H9 (cell line): ENCODE data around the gene DAPK1. TPM values are rescaled to one million over a fixed set of nuclear protein-coding genes. Genes with fewer than 3 reads are reported as not detected.

ENCODE experiments used
- DNase-seq: peaks from one replicate; pipeline ENCODE4 v3.0.0-alpha.2; 2017
- H2AFZ ChIP-seq: one replicate; pipeline ENCODE4 v1.6.1; 2013; ENCODE audit warnings: mild to moderate bottlenecking, low read length, control low read depth, moderate library complexity
- H2AK5ac ChIP-seq: 2 replicates; pipeline ENCODE4 v1.6.1; 2013; ENCODE audit warnings: low read length, control low read depth, mixed read lengths; ENCODE audit not compliant: insufficient read length
- H2BK120ac ChIP-seq: one replicate; pipeline ENCODE4 v1.6.1; 2013; ENCODE audit warnings: low read depth, mild to moderate bottlenecking, low read length, control low read depth, inconsistent platforms; ENCODE audit not compliant: poor library complexity, severe bottlenecking
- H2BK12ac ChIP-seq: 2 replicates; pipeline ENCODE4 v1.6.1; 2013; ENCODE audit warnings: low read length, control low read depth, mixed read lengths, low read depth; ENCODE audit not compliant: insufficient read length
- H2BK15ac ChIP-seq: 2 replicates; pipeline ENCODE4 v1.6.1; 2013; ENCODE audit warnings: low read depth, low read length, control low read depth
- H2BK20ac ChIP-seq: one replicate; pipeline ENCODE4 v1.6.1; 2013; ENCODE audit warnings: low read depth, mild to moderate bottlenecking, low read length, control low read depth, inconsistent platforms; ENCODE audit not compliant: poor library complexity, severe bottlenecking
- H2BK5ac ChIP-seq: 2 replicates; pipeline ENCODE4 v1.6.1; 2013; ENCODE audit warnings: low read length, control low read depth, mixed read lengths; ENCODE audit not compliant: insufficient read length
- H3K14ac ChIP-seq: 2 replicates; pipeline ENCODE4 v1.6.1; 2013; ENCODE audit warnings: low read length, control low read depth; ENCODE audit not compliant: insufficient read depth
- H3K18ac ChIP-seq: 2 replicates; pipeline ENCODE4 v1.6.1; 2013; ENCODE audit warnings: low read depth, mild to moderate bottlenecking, mixed read lengths, low read length, control low read depth; ENCODE audit not compliant: insufficient read length
- H3K23ac ChIP-seq: 2 replicates; pipeline ENCODE4 v1.6.1; 2013; ENCODE audit warnings: low read length, control low read depth, mixed read lengths, low read depth; ENCODE audit not compliant: insufficient read length
- H3K23me2 ChIP-seq: 2 replicates; pipeline ENCODE4 v1.6.1; 2013; ENCODE audit warnings: low read depth, mild to moderate bottlenecking, mixed read lengths, low read length, control low read depth; ENCODE audit not compliant: insufficient read length, poor library complexity, severe bottlenecking
- H3K27ac ChIP-seq: 2 replicates; pipeline ENCODE4 v1.5.1; 2013; ENCODE audit warnings: low read length, control low read depth, mixed read lengths, low read depth; ENCODE audit not compliant: insufficient read length
- H3K27me3 ChIP-seq: 2 replicates; pipeline ENCODE4 v1.6.1; 2013; ENCODE audit warnings: low read length, control low read depth, inconsistent platforms; ENCODE audit not compliant: insufficient read depth
- H3K4ac ChIP-seq: 2 replicates; pipeline ENCODE4 v1.6.1; 2013; ENCODE audit warnings: low read depth, mild to moderate bottlenecking, control low read depth, inconsistent platforms, low read length, moderate library complexity
- H3K4me1 ChIP-seq: 2 replicates; pipeline ENCODE4 v1.6.1; 2013; ENCODE audit warnings: low read length, control low read depth, inconsistent platforms; ENCODE audit not compliant: insufficient read depth
- H3K4me2 ChIP-seq: 2 replicates; pipeline ENCODE4 v1.6.1; 2013; ENCODE audit warnings: low read length, control low read depth, mixed read lengths; ENCODE audit not compliant: insufficient read length, insufficient read depth
- H3K56ac ChIP-seq: 2 replicates; pipeline ENCODE4 v1.6.1; 2013; ENCODE audit warnings: low read depth, mild to moderate bottlenecking, mixed read lengths, low read length, control low read depth; ENCODE audit not compliant: insufficient read length
- H3K79me1 ChIP-seq: 2 replicates; pipeline ENCODE4 v1.6.1; 2013; ENCODE audit warnings: low read depth, mild to moderate bottlenecking, moderate library complexity, low read length, control low read depth, inconsistent platforms; ENCODE audit not compliant: insufficient read depth, poor library complexity, severe bottlenecking
- H3K79me2 ChIP-seq: 2 replicates; pipeline ENCODE4 v1.6.1; 2013; ENCODE audit warnings: low read length, control low read depth, inconsistent platforms; ENCODE audit not compliant: insufficient read depth
- H3K9ac ChIP-seq: 2 replicates; pipeline ENCODE4 v1.6.1; 2013; ENCODE audit warnings: low read length, control low read depth, mixed read lengths; ENCODE audit not compliant: insufficient read length; ENCODE audit errors: extremely low read depth
- H3K9me3 ChIP-seq: one replicate; pipeline ENCODE4 v1.6.1; 2013; ENCODE audit warnings: low read depth, low read length, inconsistent platforms; ENCODE audit not compliant: control insufficient read depth
- H3T11ph ChIP-seq: one replicate; pipeline ENCODE4 v1.6.1; 2013; ENCODE audit warnings: mild to moderate bottlenecking, low read length, control low read depth, inconsistent platforms
- H4K20me1 ChIP-seq: one replicate; pipeline ENCODE4 v1.6.1; 2013; ENCODE audit not compliant: control insufficient read depth, insufficient read length, insufficient read depth
- H4K5ac ChIP-seq: 2 replicates; pipeline ENCODE4 v1.6.1; 2013; ENCODE audit warnings: low read depth, mild to moderate bottlenecking, mixed read lengths, low read length, control low read depth; ENCODE audit not compliant: insufficient read length
- H4K8ac ChIP-seq: replicated peaks from 2 replicates; pipeline ENCODE4 v1.6.1; 2013; ENCODE audit warnings: low read length, control low read depth, mixed read lengths, low read depth; ENCODE audit not compliant: insufficient read length
- H4K91ac ChIP-seq: 2 replicates; pipeline ENCODE4 v1.6.1; 2013; ENCODE audit warnings: low read depth, mild to moderate bottlenecking, moderate library complexity, mixed read lengths, low read length, control low read depth; ENCODE audit not compliant: insufficient read length
- H3K27ac Mint-ChIP-seq, 3 experiments: 2 replicates in 2 of 3; 3 replicates in 1 of 3; pipeline ENCODE4 v1.8.0; 2020 to 2021; ENCODE audit warnings: mixed read lengths in 3 of 3, mild to moderate bottlenecking in 1 of 3, moderate library complexity in 1 of 3
- H3K27me3 Mint-ChIP-seq: 2 replicates; pipeline ENCODE4 v1.8.0; 2021; ENCODE audit warnings: low read depth, mild to moderate bottlenecking, moderate library complexity, mixed read lengths
- H3K36me3 Mint-ChIP-seq, 3 experiments: 2 replicates in 2 of 3; 3 replicates in 1 of 3; pipeline ENCODE4 v1.8.0; 2020 to 2021; ENCODE audit warnings: low read depth in 3 of 3, mixed read lengths in 3 of 3; ENCODE audit not compliant: insufficient read depth in 1 of 3
- H3K4me1 Mint-ChIP-seq, 2 experiments: 2 replicates each; pipeline ENCODE4 v1.8.0; 2020; ENCODE audit warnings: mixed read lengths in 2 of 2
- H3K4me3 Mint-ChIP-seq, 2 experiments: 2 replicates in 1 of 2; 3 replicates in 1 of 2; pipeline ENCODE4 v1.8.0; 2020 to 2021; ENCODE audit warnings: mild to moderate bottlenecking in 2 of 2, mixed read lengths in 2 of 2, moderate library complexity in 1 of 2
- H3K9me3 Mint-ChIP-seq, 2 experiments: 2 replicates in 1 of 2; 3 replicates in 1 of 2; pipeline ENCODE4 v1.8.0; 2020; ENCODE audit warnings: mild to moderate bottlenecking in 2 of 2, mixed read lengths in 2 of 2, moderate library complexity in 1 of 2
- CTCF ChIP-seq: fragments of 200-600 bp; sonication (generic); conservative IDR thresholded peaks from 3 replicates; pipeline ENCODE4 v1.8.0; 2021; ENCODE audit warnings: antibody characterized with exemption, mild to moderate bottlenecking
- WGBS: extraction: QIAGEN DNeasy Blood & Tissue Kit; methylation state at CpG from one replicate; pipeline ENCODE4 v1.1.7; 2013; ENCODE audit warnings: missing lambda C conversion rate, low lambda C conversion rate, mixed read lengths; ENCODE audit not compliant: insufficient read length; ENCODE audit errors: extremely low coverage; 5-methylcytosine and 5-hydroxymethylcytosine counted together
- total RNA-seq: library from RNA; stranded (reverse); gene quantifications from 2 replicates; pipeline ENCODE4 v1.2.1, GENCODE V29; 2021

Gene DAPK1
- total RNA-seq, 1 experiment from 2014 or later, result 79.4 TPM

- peak; percentile 87 for TF ChIP-seq CTCF
- peak; percentile 58 for DNase-seq
- no peak overlapping the region for H4K91ac ChIP-seq
- no peaks in the 10 kb centered on the region for H3K27me3 ChIP-seq
- H3K23ac ChIP-seq, result no peak overlapping the region
- H2AK5ac ChIP-seq, result no peak overlapping the region
- no peak overlapping the region; a peak in 1 of 5 replicates for H3K4me3 Mint-ChIP-seq
- H3K27me3 Mint-ChIP-seq, result no peaks in the 10 kb centered on the region
- H3K27ac Mint-ChIP-seq, result no peak overlapping the region; a peak in 2 of 7 replicates
- H2BK12ac ChIP-seq, result no peak overlapping the region
- WGBS, result no CpG with 5 or more reads among the region's 11 CpGs
- H3K9me3 Mint-ChIP-seq, result no peaks in the 10 kb centered on the region
- no peak overlapping the region for H3K56ac ChIP-seq
- no peak overlapping the region for H2AFZ ChIP-seq
- no peak overlapping the region for H4K5ac ChIP-seq
- no peaks in the 10 kb centered on the region for H3K23me2 ChIP-seq
- no peak overlapping the region for H3K4me2 ChIP-seq
- H2BK20ac ChIP-seq, result no peak overlapping the region
- H2BK15ac ChIP-seq, result no peak overlapping the region
- no peak overlapping the region for H2BK120ac ChIP-seq
- no peak overlapping the region for H3K27ac ChIP-seq
- no peaks in the 10 kb centered on the region for H3K4me1 ChIP-seq
- no peak overlapping the region; the same call in 1 of the 2 replicates for H3K14ac ChIP-seq
- no peaks in the 10 kb centered on the region for H4K20me1 ChIP-seq
- H3K36me3 Mint-ChIP-seq, result peaks cover 65 to 75% (median 70%) of the 10 kb centered on the region in 3 experiments
- no peak overlapping the region for H4K8ac ChIP-seq
- H2BK5ac ChIP-seq, result no peak overlapping the region
- H3K79me2 ChIP-seq, result no peaks in the 10 kb centered on the region
- H3T11ph ChIP-seq, result no peak overlapping the region
- peaks cover 9 to 13% of the 10 kb centered on the region in 2 experiments; a peak in 3 of 4 replicates for H3K4me1 Mint-ChIP-seq
- H3K9me3 ChIP-seq, result no peaks in the 10 kb centered on the region
- no peaks in the 10 kb centered on the region for H3K79me1 ChIP-seq
- H3K18ac ChIP-seq, result no peak overlapping the region
- no peak overlapping the region for H3K9ac ChIP-seq
- H3K4ac ChIP-seq, result no peak overlapping the region
Observed at GRCh38 chr9:87684627-87685219, 187.1 kb downstream of the DAPK1 start.
